GM19463 (cell line): ENCODE results near the gene SCN1A.
"Not testable (repeated sequence)": the region's sequence is repeated elsewhere in the genome, so short reads cannot be mapped to it uniquely, and the experiment has no call there.

Source experiments
- ATAC-seq: cut with Tn5 transposase; IDR thresholded peaks from one replicate; pipeline ENCODE4 v1.9.1; 2021; ENCODE audit warnings: mild to moderate bottlenecking, moderate library complexity; ENCODE audit not compliant: unreplicated experiment

Gene SCN1A

DNA sequence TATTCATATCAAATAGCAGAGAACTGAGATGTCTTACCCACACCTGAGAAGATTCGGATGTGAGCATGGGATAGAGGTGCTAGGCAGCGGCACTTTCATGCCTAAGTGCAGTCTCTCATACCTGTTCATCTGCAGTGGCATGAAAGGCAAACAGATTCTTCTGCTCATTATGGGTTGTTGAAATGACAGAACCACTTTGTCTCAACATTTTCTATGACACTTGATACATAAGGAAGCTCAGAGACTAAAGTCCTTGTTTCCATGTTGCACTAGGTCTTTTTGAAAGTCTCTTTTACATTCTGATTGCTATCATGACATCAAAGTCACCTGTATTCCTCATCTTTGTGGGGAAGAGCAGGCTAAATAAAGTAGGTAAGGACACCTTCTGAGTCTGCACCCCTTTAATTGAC, 8.0 kb upstream of the SCN1A start:
- no peak for ATAC-seq

DNA sequence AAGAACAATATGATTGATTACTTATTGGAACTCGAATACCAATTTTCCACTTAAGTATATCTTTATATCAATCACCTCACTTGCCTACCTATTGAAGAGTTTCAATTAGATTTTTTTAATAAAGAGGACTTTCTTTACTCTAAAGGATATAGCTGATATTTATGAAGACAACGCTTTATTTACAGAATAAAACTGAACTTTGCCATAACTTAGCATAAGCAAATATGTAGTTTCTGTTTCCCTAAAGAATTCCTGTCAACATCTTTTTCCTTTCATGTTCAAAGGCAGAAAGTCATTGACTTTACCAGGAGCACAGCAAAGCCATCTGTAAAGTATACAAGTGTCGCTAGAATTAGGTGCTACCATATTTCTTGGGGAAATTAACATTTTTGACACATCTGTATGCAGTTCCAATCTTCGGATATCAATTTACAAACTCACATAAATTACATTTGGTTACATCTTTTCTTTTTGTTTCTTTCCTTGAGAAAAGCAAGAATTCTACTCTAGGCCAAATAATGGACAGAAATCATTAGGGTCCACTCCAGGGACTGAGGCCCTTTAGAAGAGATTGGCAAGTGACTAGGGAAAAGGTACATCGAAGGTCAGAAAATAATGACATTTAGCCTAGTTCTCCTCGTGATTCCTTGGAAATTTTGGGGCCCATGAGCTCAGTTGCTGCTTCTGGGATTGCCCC, 7.5 kb upstream of the SCN1A start:
- no peak for ATAC-seq

DNA sequence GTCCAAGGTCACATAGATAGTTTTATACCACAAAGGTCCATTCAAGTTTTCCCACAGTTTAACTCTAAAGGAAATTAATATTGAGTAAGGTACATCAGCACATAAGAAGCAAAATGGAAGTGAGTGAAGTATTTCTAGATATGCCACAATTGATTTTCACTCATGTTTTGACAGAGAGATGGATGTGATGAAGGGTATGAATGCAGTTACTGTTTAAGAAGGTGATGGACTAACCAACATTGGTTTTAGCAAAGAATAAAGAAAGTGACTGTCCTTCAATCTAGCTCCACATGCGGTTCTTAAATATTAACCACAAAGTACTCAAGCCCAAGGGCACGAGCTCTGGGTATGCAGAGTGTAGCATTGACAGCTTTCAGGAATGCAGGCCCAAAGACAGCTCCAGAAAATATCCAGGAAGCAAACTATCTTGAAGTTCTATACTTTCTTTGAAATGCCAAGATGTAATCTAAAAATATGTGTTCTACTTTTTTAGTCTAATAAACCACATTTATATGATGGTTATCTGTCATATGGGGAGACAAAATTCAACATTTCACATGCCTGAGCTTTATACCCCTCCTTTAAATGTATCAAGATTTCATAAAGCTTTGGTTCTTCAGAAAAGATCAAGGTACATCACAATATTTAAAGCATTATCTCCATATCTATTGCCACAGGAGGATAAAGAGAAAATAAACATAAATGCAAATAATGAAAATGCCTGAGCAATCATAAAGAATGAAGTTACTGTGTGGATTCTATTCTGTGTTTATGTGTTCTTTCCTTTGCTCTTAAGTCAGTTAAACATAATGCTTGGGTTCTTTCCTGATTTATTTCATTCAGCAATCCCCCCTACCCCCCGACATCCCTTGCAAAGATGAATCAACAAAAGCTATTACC, 6.7 kb upstream of the SCN1A start:
- no peak for ATAC-seq

DNA sequence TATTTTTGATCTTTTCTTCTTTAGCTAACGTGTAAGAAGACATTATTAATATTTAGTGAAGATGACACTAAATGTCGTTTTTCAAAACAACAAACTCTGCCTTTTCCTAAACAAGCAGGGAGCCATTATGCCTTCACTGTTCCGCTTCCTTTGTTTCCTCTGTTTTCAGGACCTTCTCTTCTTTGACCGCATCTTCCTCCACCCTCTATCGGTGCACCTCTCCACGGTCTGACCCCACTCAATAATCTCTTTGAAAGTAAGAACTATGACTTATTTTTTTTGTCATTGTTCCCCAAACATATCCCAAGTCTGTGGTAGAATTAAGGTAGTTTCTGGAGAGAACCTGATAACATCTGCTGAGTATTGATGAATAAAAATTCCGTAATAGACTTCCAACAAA, 5.8 kb upstream of the SCN1A start:
- ATAC-seq, result no peak

DNA sequence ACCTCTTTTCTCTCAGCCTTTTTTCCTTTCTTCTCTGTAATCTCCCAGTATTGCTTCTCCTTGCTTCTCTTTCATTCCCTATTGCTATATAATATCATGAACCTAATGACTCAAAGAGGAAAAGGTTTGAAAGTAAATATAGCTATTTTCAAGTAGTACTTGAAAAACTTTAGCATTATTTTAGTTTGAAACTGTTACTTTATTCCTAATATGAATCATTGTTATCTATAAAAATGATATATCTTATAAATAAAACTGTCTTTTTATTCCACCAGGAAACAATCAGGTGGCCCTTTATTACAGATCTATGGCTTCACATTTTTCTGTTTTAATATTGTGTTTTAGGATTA, 311 bp upstream of the SCN1A start:
- ATAC-seq, result no peak

DNA sequence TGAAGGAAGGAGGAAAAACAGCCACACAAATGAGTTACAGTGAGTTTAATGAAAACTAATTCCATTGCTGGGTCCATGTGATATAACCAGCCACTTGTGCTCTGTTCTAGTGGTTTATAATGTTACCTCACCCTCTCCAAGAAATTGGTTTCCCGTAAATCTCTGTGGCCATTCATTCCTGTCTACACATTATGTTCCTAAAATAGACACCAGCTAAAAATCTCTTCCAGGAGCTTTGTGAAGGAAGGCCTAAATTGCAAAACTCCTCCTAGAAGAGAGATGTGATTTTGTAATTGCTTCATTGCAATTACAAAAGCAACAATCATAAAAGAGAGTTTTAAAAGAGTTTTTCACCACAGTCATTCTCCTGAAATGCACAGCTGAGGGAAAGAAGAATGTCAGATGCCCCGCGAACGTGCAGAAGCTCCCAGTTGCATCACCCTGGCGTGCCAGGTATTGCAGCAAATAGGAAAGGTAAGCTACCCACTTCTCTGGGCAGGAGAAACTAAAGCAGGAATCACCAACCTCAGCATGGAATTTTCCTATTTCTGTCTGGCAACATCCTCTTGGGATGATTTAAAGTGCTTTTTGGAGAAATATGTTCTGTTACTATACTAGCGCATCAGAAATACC, 1.7 kb downstream of the SCN1A start:
- ATAC-seq, result no peak

DNA sequence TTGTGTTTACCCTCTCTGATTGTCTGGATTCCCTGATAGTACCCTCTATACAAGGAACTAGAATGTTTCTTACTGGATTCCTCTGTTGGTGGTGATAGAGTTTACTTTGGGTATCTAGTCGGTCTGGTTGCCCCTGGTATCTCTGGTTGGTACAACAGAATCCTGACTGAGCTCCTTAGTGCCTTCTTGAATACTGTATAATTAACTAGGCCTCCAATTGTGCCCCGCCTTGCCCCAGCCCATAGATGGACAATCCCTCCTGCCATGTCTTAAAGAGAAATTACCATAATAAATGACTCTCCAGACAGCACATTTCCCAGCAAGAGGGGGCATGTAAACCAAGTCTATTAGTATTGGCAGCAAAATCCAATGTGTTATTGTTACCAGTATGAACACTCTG, 2.3 kb downstream of the SCN1A start:
- ATAC-seq, result no peak

DNA sequence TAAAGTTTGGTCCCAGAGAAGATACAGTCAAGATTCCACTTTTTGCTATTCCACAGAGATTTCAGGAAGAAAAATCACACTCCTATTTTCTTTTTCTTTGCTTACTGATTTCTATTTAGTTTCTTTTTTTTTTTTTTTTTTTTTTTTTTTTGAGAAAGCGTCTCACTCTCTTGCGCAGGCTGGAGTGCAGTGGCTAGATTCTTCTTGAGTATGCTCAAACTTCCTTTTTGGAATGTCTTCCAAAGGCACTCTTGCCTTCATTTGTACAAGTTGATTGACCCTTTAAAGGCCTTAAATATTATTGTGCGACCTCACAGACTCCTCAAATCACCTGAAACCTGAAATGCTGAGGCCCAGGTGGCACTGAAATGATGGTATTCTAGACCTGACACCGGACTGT, 9.6 kb downstream of the SCN1A start:
- no peak for ATAC-seq

DNA sequence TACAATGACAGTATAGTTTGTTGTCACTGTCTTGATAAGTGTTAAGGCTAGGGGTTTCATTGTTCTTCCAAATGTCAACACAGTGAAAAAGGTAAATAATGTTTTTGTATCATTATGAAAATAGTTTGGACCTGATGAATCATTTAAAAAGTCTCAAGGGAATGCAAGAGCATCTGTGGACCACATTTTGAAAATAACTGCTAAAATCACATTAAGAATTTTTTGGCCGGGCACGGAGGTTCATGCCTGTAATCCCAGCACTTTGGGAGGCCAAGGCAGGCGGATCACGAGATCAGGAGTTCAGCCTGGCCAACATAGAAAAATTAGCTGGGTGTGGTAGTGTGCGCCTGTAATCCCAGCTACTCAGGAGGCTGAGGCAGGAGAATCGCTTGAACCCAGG, 10.3 kb downstream of the SCN1A start:
- no peak for ATAC-seq

DNA sequence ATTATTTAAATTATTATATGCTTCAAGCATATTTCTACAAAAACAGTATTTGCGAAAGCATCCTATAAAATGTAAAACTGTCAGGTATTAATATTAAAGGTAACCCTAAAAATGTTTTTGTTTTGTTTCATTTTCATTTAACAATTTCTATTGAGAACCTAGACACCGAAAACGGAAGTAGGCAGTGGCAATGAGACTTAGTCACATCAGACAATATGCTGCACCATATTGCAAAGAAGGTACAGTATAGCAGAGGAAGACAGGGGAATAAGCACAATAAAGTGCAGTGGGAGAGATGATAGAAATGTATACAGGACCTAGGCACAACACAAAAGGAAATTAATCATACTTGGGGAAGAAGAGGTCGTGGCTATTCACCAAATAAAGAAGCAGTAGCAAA, 12.2 kb downstream of the SCN1A start:
- no peak for ATAC-seq

DNA sequence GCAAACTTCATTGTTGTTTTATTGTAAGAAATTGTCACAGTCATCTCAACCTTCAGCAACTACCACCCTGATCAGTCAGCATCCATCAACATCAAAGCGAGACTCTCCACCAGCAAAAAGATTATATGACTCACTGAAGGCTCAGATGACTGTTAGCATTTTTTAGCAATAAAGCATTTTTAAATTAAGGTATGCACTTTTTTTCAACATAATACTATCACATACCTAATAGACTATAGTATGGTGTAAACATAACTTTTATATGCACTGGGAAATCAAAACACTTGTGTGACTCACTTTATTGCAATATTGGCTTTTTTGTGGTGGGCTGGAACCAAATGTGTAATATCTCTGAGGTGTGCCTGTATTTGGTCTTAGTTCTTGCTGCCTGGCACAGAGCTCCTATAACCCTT, 15.6 kb downstream of the SCN1A start:
- no peak for ATAC-seq

DNA sequence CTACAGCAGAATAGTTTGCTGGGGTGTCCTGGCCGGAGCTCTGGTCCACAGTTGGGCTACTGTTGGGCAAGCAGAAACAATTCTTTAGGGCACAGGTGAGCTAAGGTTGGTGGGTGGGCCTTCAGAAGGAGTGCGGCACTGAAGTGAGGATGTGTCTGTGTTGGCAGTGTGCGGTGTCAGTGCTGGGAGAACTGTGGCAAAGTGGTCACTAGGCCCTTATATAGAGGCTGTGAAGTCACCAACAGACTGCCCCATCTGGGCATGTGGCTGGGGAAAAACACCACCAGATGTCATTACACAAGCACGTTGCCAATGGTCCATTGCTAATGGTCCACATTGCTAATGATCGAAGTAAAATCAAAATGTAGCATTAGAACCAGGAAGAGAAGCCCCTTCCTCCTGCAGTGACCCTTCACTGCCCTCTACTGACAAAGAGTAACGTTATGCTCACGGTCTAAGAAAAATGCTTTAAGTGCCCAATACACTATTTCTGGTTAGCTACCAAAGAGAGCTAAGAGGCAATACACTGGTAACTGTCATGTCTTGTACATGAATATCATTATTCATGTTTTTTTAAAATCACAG, 21.3 kb downstream of the SCN1A start:
- peak; percentile 58 for ATAC-seq

DNA sequence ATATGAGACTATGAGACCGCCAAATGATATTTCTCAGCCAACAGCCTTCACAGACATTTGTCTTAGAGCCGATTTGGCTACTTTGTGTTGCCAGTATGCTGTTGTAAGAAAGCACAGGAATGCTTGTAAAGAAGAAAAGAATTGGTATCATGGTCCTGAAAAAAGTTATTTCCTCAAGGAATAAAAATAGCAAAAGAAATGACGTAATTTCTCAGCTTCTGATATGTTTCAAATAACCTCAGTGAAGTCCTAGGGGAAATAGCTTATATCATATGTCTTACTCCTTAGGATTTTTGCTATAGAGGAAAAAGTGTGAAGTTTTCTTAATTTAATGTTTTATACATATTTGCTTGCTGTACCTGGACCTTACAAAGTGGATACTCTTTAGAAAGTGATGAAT, 23.0 kb downstream of the SCN1A start:
- ATAC-seq, result no peak

DNA sequence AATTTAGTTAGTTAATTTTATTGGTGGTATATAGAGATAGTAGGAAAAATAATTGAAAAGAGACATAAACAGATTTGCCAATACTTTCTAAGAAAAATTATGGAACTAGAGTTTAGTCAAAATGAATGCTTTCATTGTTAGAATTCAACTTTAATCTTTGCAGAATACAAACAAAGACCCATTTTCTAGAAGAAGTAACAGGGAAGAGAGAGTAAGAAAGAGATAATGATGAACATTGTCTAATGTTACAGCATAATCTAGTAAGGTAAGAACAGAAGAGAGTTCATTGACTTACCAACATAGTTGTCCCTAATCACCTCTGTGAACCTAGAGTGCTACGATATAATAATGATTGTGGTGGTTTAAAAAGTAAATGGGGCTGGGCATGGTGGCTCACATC, 23.7 kb downstream of the SCN1A start:
- no peak for ATAC-seq

DNA sequence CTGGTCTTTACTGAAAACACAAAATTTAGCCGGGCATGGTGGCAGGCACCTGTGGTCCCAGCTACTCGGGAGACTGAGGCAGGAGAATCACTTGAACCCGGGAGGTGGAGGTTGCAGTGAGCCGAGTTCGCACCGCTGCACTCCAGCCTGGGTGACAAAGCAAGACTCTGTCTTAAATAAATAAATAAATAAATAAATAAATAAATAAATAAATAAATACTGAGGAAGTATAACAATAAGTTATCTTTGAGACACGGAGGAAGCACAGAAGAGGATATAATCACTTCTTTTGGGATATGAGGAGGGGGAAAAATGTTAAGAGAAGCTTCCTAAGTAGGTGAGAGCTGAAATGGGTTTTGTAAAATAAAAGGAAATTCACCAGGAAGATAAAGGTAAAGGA, 24.5 kb downstream of the SCN1A start:
- ATAC-seq, result not testable (repeated sequence)

DNA sequence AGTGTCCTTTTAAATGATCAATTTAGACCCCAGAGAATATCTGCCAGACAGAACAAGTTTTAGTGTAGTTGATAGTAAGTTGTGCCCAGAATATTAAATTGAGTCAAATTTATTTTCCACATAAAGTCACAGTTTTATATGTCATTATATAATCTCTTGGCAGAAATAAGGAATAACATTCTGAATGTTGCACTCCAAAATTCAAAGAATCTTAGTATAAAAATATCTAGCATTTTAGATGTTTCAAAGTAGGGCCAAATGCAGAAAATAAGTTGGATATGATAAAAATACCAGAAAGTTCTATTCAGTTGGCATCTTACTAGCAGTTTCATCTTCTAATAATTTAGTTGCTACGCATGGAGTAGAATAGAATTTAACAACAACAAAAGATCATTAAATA, 33.5 kb downstream of the SCN1A start:
- ATAC-seq, result no peak

DNA sequence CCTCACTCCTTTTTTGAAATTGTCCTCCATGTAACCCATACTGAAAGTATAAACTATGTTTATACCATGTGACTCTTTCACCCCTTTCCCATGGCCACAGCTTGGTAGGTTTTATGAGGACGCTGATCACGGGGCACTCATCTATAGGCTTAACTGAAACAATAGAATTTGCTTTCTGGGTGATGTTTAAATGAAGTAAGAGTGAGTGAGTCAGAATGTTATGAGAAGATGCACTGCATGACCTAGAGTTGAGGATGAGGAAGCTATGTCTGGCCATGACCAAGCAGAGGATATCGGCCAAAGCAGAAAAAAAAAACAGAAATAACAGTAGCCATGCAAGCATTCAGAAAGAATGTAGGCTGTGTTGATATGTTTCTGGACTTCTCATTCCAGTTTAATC, 34.9 kb downstream of the SCN1A start:
- no peak for ATAC-seq

DNA sequence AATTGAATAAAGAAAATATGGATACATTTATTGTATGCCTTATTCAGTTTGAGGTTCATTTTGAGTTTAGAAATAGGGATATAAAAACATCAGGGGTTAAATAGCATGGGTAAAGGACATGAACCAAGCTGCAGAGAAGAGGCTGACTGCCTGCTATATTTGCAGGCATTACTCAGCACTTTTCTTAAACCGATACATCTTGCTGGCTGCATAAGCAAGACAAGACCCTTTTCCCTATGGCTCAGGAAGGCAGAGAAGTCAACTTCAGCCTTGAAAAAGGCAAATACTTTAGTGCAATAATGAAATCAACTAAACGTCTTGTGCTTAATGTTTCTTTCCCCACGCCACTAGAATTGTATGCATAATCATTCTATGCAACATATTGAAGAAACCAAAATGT, 36.4 kb downstream of the SCN1A start:
- ATAC-seq, result no peak

DNA sequence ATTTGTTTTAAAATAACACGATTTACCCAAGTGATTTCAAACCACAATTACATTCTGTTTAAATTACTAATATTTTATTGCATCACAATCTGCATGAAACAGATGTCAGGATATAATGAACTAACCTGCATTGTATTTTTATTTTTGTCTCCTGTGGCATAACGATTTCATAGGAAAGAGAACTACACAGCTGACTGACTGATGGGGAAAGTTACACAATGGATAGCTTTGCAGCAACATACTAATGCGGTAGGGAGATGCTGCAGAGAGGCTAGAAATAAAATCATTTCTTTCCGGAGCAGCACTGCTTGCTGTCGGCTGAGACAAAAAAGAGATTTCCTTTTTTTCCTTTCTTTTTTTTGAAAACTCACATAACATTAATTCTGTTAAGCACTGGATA, 36.9 kb downstream of the SCN1A start:
- no peak for ATAC-seq

DNA sequence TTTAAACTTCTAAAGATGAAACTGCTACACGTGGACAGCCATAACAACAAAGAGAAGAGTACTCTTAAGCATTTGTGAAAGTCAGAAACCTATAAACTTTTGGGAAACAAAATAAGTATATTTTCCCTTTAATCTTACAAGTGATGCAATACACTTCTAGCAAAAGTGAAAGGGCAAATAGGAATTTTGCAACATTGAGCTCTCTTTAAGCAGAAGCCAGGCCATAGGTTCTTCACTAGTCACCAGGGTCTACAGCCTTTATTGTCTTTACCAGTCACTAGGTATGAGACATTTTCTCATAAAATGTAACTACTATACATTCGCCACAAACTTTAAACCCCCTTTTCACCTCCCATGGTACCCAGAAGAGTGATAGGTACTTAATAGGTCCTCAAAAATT, 37.5 kb downstream of the SCN1A start:
- no peak for ATAC-seq

DNA sequence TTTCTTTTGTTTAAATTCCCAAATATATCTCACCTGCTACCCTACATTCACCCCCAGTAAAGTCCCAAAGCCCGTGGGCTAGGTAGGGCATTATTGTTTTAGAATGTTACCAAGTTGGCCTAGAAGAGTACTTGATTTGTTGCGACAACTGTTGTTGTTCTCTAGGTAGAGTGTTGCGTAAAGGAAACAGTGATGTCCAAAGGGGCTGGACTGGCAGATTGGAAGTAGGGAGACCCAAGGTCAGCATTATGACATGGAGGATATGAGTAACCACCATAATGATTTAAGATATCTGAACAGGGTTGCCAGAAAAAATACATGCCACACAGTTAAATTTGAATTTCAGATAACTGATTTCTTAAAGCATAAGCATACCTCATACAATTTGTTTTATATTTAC, 39.2 kb downstream of the SCN1A start:
- ATAC-seq, result no peak

DNA sequence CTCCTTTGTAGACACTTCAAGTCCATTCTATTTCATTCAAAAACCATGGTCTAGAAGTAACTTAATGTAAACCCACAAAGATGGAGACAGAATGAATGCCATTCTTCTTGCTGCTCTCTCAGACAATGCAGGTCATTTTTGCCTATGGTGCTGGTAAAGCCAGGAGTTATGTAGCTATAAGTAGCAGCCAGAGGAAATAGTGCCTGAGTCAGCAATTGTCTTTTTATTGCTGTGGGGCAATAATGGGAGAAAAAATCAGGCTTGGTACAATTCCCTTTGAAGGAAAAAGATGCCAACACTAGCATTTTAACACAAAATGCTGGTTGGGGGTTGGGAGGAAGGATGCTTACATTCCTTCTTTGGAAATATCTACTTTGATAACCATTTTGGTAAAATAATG, 43.5 kb downstream of the SCN1A start:
- no peak for ATAC-seq
